ENCODE measurements around the gene MORC2. TPM values are rescaled to one million over a fixed set of nuclear protein-coding genes. Genes with fewer than 3 reads are reported as not detected.

The MORC2 gene
- total RNA-seq, 1 donor from 2014 or later = 50.6 TPM

- intact Hi-C loops (cut with micrococcal nuclease) = no loop called here
Measured at GRCh38 chr22:30902496-30903357, 65.8 kb downstream of the MORC2 start.

GRCh38 chr22:30894371-30894740 is 74.2 kb downstream of the MORC2 start:
- Mint-ChIP-seq H3K27ac (peak overlapping the region; percentile 29), H3K4me1 (peaks cover 13% of the 10 kb centered on the region), H3K9me3 (no peaks in the 10 kb centered on the region), H3K36me3 (ENCODE audit: low read depth) (peaks cover 4% of the 10 kb centered on the region), H3K27me3 (no peaks in the 10 kb centered on the region), H3K4me3 (no peak overlapping the region)
- intact Hi-C loops (cut with micrococcal nuclease) = loop anchor here (5.0 kb wide), 1 partner anchor 132 kb away; no protein-coding TSS in a partner anchor
- DNase-seq = no peak

More at GRCh38 chr22:30902496-30903357, 65.8 kb downstream of the MORC2 start:
- Mint-ChIP-seq H3K4me3 (peak overlapping the region; percentile 3), H3K36me3 (ENCODE audit: low read depth) (peaks cover 9% of the 10 kb centered on the region), H3K27ac (no peak overlapping the region), H3K4me1 (peaks cover 8% of the 10 kb centered on the region), H3K9me3 (no peaks in the 10 kb centered on the region), H3K27me3 (no peaks in the 10 kb centered on the region)
- peak; percentile 52 for DNase-seq

GRCh38 chr22:30893434-30894370 is 74.9 kb downstream of the MORC2 start:
- H3K4me3 Mint-ChIP-seq = no peak overlapping the region
- no peaks in the 10 kb centered on the region for H3K27me3 Mint-ChIP-seq
- H3K4me1 Mint-ChIP-seq = peaks cover 13% of the 10 kb centered on the region
- intact Hi-C loops (cut with micrococcal nuclease) = loop anchor here (5.0 kb wide), 1 partner anchor 131 kb away; no protein-coding TSS in a partner anchor
- peak overlapping the region; percentile 29 for H3K27ac Mint-ChIP-seq
- no peak for DNase-seq
- H3K36me3 Mint-ChIP-seq (ENCODE audit: low read depth) = peaks cover 4% of the 10 kb centered on the region
- H3K9me3 Mint-ChIP-seq = no peaks in the 10 kb centered on the region

- H3K27ac Mint-ChIP-seq = no peak overlapping the region
- H3K36me3 Mint-ChIP-seq (ENCODE audit: low read depth) = peaks cover 4% of the 10 kb centered on the region
- H3K27me3 Mint-ChIP-seq = no peaks in the 10 kb centered on the region
- peaks cover 13% of the 10 kb centered on the region for H3K4me1 Mint-ChIP-seq
- no peaks in the 10 kb centered on the region for H3K9me3 Mint-ChIP-seq
- intact Hi-C loops (cut with micrococcal nuclease) = loop anchor here (5.0 kb wide), 1 partner anchor 130 kb away; no protein-coding TSS in a partner anchor
- DNase-seq = no peak
- H3K4me3 Mint-ChIP-seq = no peak overlapping the region
Measured at GRCh38 chr22:30892731-30893221, 75.8 kb downstream of the MORC2 start.

GRCh38 chr22:30892286-30892685 is 76.3 kb downstream of the MORC2 start:
- H3K4me1 Mint-ChIP-seq = peaks cover 13% of the 10 kb centered on the region
- DNase-seq = no peak
- H3K4me3 Mint-ChIP-seq = no peak overlapping the region
- peak overlapping the region; percentile 37 for H3K27ac Mint-ChIP-seq
- no peaks in the 10 kb centered on the region for H3K27me3 Mint-ChIP-seq
- peaks cover 4% of the 10 kb centered on the region for H3K36me3 Mint-ChIP-seq (ENCODE audit: low read depth)
- intact Hi-C loops (cut with micrococcal nuclease) = loop anchor here (5.0 kb wide), 1 partner anchor 130 kb away; no protein-coding TSS in a partner anchor
- no peaks in the 10 kb centered on the region for H3K9me3 Mint-ChIP-seq

GRCh38 chr22:30891781-30892180 is 76.8 kb downstream of the MORC2 start:
- Mint-ChIP-seq H3K36me3 (ENCODE audit: low read depth) (peaks cover 3% of the 10 kb centered on the region), H3K9me3 (no peaks in the 10 kb centered on the region), H3K4me1 (peaks cover 13% of the 10 kb centered on the region), H3K4me3 (no peak overlapping the region), H3K27me3 (no peaks in the 10 kb centered on the region), H3K27ac (no peak overlapping the region)
- intact Hi-C loops (cut with micrococcal nuclease) = loop anchor here (5.0 kb wide), 1 partner anchor 129 kb away; no protein-coding TSS in a partner anchor
- DNase-seq = no peak

- Mint-ChIP-seq H3K36me3 (ENCODE audit: low read depth) (peaks cover 3% of the 10 kb centered on the region), H3K4me3 (no peak overlapping the region)
Measured at GRCh38 chr22:30891443-30891755, 77.2 kb downstream of the MORC2 start.

GRCh38 chr22:30890686-30891442 is 77.7 kb downstream of the MORC2 start:
- Mint-ChIP-seq H3K4me1 (peaks cover 13% of the 10 kb centered on the region), H3K27me3 (no peaks in the 10 kb centered on the region), H3K9me3 (no peaks in the 10 kb centered on the region), H3K36me3 (ENCODE audit: low read depth) (no peaks in the 10 kb centered on the region), H3K4me3 (no peak overlapping the region), H3K27ac (no peak overlapping the region)
- intact Hi-C loops (cut with micrococcal nuclease) = loop anchor here (5.0 kb wide), 1 partner anchor 129 kb away; no protein-coding TSS in a partner anchor
- peak; percentile 76 for DNase-seq

More at GRCh38 chr22:30891443-30891755, 77.2 kb downstream of the MORC2 start:
- no peak overlapping the region for H3K27ac Mint-ChIP-seq
- H3K4me1 Mint-ChIP-seq = peaks cover 13% of the 10 kb centered on the region
- no peaks in the 10 kb centered on the region for H3K27me3 Mint-ChIP-seq
- intact Hi-C loops (cut with micrococcal nuclease) = loop anchor here (5.0 kb wide), 1 partner anchor 129 kb away; no protein-coding TSS in a partner anchor
- no peaks in the 10 kb centered on the region for H3K9me3 Mint-ChIP-seq
- no peak for DNase-seq

- H3K4me3 Mint-ChIP-seq = no peak overlapping the region
- H3K4me1 Mint-ChIP-seq = peaks cover 13% of the 10 kb centered on the region
- no peak overlapping the region for H3K27ac Mint-ChIP-seq
- intact Hi-C loops (cut with micrococcal nuclease) = loop anchor here (5.0 kb wide), 1 partner anchor 128 kb away; no protein-coding TSS in a partner anchor
- no peaks in the 10 kb centered on the region for H3K27me3 Mint-ChIP-seq
- H3K36me3 Mint-ChIP-seq (ENCODE audit: low read depth) = no peaks in the 10 kb centered on the region
- DNase-seq = no peak
- H3K9me3 Mint-ChIP-seq = no peaks in the 10 kb centered on the region
Measured at GRCh38 chr22:30889996-30890480, 78.5 kb downstream of the MORC2 start.

- Mint-ChIP-seq H3K4me1 (peaks cover 13% of the 10 kb centered on the region), H3K36me3 (ENCODE audit: low read depth) (no peaks in the 10 kb centered on the region), H3K4me3 (no peak overlapping the region), H3K9me3 (no peaks in the 10 kb centered on the region), H3K27ac (no peak overlapping the region), H3K27me3 (no peaks in the 10 kb centered on the region)
- no peak for DNase-seq
- intact Hi-C loops (cut with micrococcal nuclease) = no loop called here
Measured at GRCh38 chr22:30889268-30889995, 79.1 kb downstream of the MORC2 start.

- Mint-ChIP-seq H3K36me3 (ENCODE audit: low read depth) (no peaks in the 10 kb centered on the region), H3K27me3 (no peaks in the 10 kb centered on the region), H3K9me3 (no peaks in the 10 kb centered on the region), H3K27ac (no peak overlapping the region), H3K4me3 (no peak overlapping the region), H3K4me1 (peaks cover 5% of the 10 kb centered on the region)
- no peak for DNase-seq
- intact Hi-C loops (cut with micrococcal nuclease) = no loop called here
Measured at GRCh38 chr22:30887861-30888260, 80.7 kb downstream of the MORC2 start.

GRCh38 chr22:30887453-30887852 is 81.1 kb downstream of the MORC2 start:
- no peaks in the 10 kb centered on the region for H3K9me3 Mint-ChIP-seq
- no peak overlapping the region for H3K27ac Mint-ChIP-seq
- no peaks in the 10 kb centered on the region for H3K27me3 Mint-ChIP-seq
- no peak overlapping the region for H3K4me3 Mint-ChIP-seq
- no peak for DNase-seq
- intact Hi-C loops (cut with micrococcal nuclease) = no loop called here
- H3K36me3 Mint-ChIP-seq (ENCODE audit: low read depth) = no peaks in the 10 kb centered on the region
- peaks cover 5% of the 10 kb centered on the region for H3K4me1 Mint-ChIP-seq
